Right atrium auricular region (tissue), 2 donors: ENCODE data around the gene SYNRG. TPM values are rescaled to one million over a fixed set of nuclear protein-coding genes. Genes with fewer than 3 reads are reported as not detected.
A peak's percentile ranks its signal among the peaks of the same experiment; 100 is the strongest.

Experiments
- DNase-seq: peaks from one replicate; pipeline ENCODE4 v3.0.0-alpha.2; 2019; ENCODE audit warnings: low spot score
- H3K27ac ChIP-seq, 2 donors: fragments of 200-600 bp; sonication (generic); 1 replicate in 1 of 2; 2 replicates in 1 of 2; pipeline ENCODE4 v1.5.1; 2016 to 2019
- H3K27me3 ChIP-seq, 2 donors: fragments of 200-600 bp; sonication (generic); one replicate each; pipeline versions ENCODE4 v1.5.1 to v1.6.0; 2017 to 2019
- H3K36me3 ChIP-seq: fragments of 200-600 bp; sonication (generic); one replicate; pipeline ENCODE4 v1.5.1; 2016
- H3K4me1 ChIP-seq, 2 donors: fragments of 200-600 bp; sonication (generic); one replicate each; pipeline versions ENCODE4 v1.5.1 to v1.6.0; 2017 to 2019
- H3K4me3 ChIP-seq, 2 donors: fragments of 200-600 bp; sonication (generic); 1 replicate in 1 of 2; 2 replicates in 1 of 2; pipeline ENCODE4 v1.5.1; 2017 to 2019; ENCODE audit warnings: mild to moderate bottlenecking in 1 of 2, moderate library complexity in 1 of 2
- H3K9me3 ChIP-seq, 2 donors: fragments of 200-600 bp; sonication (generic); one replicate each; pipeline ENCODE4 v1.5.1; 2019
- CTCF ChIP-seq, 2 donors: fragments of 200-600 bp; sonication (generic); IDR thresholded peaks; one replicate each; pipeline ENCODE4 v1.5.1; 2019; ENCODE audit warnings: antibody characterized with exemption in 2 of 2
- total RNA-seq, 2 donors: library from RNA; depleted of rRNA; stranded (reverse); fragments of >200 nt; gene quantifications; one replicate each; pipeline ENCODE4 v1.1.0, GENCODE V29; 2016

Gene SYNRG
- total RNA-seq, 2 donors from 2014 or later, result 15.0 to 18.4 TPM

- Histone ChIP-seq H3K27me3 (no peaks in the 10 kb centered on the region), H3K4me1 (peaks cover 0 to 42% of the 10 kb centered on the region in 2 donors), H3K36me3 (no peaks in the 10 kb centered on the region), H3K27ac (peak overlapping the region; percentile 87 to 98), H3K9me3 (no peaks in the 10 kb centered on the region), H3K4me3 (peak overlapping the region in 1 of 2 donors; percentile 25)
- no peak for DNase-seq
- no peak for TF ChIP-seq CTCF (IDR thresholded peaks at IDR 0.05)
These were observed 117.1 kb downstream of the SYNRG start for GRCh38 chr17:37492167-37492566.

GRCh38 chr17:37490638-37491614 lies 118.3 kb downstream of the SYNRG start:
- Histone ChIP-seq H3K36me3 (no peaks in the 10 kb centered on the region), H3K4me1 (peaks cover 0 to 42% of the 10 kb centered on the region in 2 donors), H3K4me3 (peak overlapping the region; percentile 89 to 92), H3K27ac (peak overlapping the region; percentile 87 to 98), H3K9me3 (no peaks in the 10 kb centered on the region), H3K27me3 (no peaks in the 10 kb centered on the region)
- DNase-seq, result peak; percentile 77
- TF ChIP-seq CTCF (IDR thresholded peaks at IDR 0.05), result no peak

GRCh38 chr17:37490022-37490587 lies 119.1 kb downstream of the SYNRG start:
- peak overlapping the region; percentile 89 to 92 for H3K4me3 ChIP-seq
- no peaks in the 10 kb centered on the region for H3K9me3 ChIP-seq
- no peak for DNase-seq
- H3K27me3 ChIP-seq, result no peaks in the 10 kb centered on the region
- peak overlapping the region; percentile 87 to 98 for H3K27ac ChIP-seq
- H3K36me3 ChIP-seq, result no peaks in the 10 kb centered on the region
- peaks cover 0 to 42% of the 10 kb centered on the region in 2 donors for H3K4me1 ChIP-seq
- peak; percentile 13 to 48 for TF ChIP-seq CTCF (IDR thresholded peaks at IDR 0.05)

- H3K27me3 ChIP-seq, result no peaks in the 10 kb centered on the region
- H3K9me3 ChIP-seq, result no peaks in the 10 kb centered on the region
- no peak for TF ChIP-seq CTCF (IDR thresholded peaks at IDR 0.05)
- no peaks in the 10 kb centered on the region for H3K36me3 ChIP-seq
- H3K4me1 ChIP-seq, result peaks cover 0 to 42% of the 10 kb centered on the region in 2 donors
- peak; percentile 64 for DNase-seq
- peak within 1 kb of the TSS; percentile 93 to 98 for H3K27ac ChIP-seq
- H3K4me3 ChIP-seq, result peak within 1 kb of the TSS; percentile 89 to 92
These were observed 119.8 kb downstream of the SYNRG start, which contains the start of gene DUSP14 for GRCh38 chr17:37489197-37490001. TSS of gene DUSP14 (plus strand) at chr17:37489891. CDS start at chr17:37512273, 22,382 bp downstream.

- no peaks in the 10 kb centered on the region for H3K9me3 ChIP-seq
- H3K4me3 ChIP-seq, result peak overlapping the region; percentile 89 to 92
- peak; percentile 87 for DNase-seq
- H3K4me1 ChIP-seq, result peaks cover 0 to 42% of the 10 kb centered on the region in 2 donors
- TF ChIP-seq CTCF (IDR thresholded peaks at IDR 0.05), result no peak
- no peaks in the 10 kb centered on the region for H3K36me3 ChIP-seq
- H3K27ac ChIP-seq, result peak overlapping the region; percentile 93 to 98
- no peaks in the 10 kb centered on the region for H3K27me3 ChIP-seq
These were observed 120.5 kb downstream of the SYNRG start for GRCh38 chr17:37488607-37489196.
